ENCODE results near the gene LBHD1.
"Not testable (repeated sequence)": the region's sequence is repeated elsewhere in the genome, so short reads cannot be mapped to it uniquely, and the experiment has no call there.

Gene LBHD1

GRCh38 chr11:62656796-62657429 lies 15.2 kb downstream of the LBHD1 start:
- DNase-seq = no peak

- no peak for DNase-seq
Measured at GRCh38 chr11:62654297-62654696, 17.8 kb downstream of the LBHD1 start.

DNA sequence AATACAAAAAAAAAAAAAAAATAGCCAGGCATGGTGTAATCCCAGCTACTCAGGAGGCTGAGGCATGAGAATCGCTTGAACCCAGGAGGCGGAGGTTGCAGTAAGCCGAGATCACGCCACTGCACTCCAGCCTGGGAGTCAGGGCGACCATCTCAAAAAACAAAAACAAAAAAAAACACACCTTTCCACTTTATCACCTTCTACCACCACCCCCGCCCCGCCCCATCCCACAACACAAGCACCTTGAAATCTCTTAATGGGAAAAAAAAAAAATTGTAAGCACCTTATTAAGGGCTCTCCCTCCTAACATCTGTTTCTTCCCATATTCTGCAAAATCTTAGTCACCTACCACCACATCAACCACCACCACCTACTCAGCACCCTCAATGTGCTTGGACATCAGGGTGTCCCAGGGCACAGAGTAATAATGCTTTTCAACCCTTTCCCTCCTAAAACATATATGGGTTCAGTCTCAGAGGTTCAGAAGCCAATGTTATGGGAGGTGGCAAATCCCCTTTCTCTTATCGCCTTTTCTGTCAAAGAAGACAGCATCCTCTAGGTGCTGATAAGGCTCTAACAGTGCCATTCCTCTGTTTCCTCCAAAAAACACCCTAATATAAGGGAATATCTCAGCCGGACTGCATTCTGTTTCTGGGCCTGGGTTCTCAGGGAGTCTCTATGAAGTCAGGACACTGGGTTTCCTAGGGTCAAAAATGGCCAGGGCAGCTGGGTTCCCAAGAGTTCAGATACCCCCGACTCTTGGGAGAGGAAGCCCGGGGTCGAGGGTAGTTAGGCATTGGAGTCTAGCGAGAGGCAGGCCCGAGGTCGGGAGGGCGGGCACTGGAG lies 19.7 kb downstream of the LBHD1 start:
- DNase-seq = no peak

DNA sequence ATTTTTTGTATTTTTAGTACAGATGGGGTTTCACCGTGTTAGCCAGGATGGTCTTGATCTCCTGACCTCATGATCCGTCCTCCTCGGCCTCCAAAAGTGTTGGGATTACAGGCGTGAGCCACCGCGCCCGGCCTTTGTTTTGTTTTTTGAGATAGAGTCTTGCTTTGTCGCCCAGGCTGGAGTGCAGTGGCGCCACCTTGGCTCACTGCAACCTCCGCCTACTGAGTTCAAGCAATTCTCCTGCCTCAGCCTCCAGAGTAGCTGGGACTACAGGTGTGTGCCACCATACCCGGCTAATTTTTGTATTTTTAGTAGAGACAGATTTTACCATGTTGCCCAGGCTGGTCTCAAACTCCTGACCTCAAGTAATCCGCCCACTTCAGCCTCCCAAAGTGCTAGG lies 21.8 kb downstream of the LBHD1 start:
- not testable (repeated sequence) for DNase-seq

GRCh38 chr11:62649486-62649885 lies 22.6 kb downstream of the LBHD1 start:
- DNase-seq = no peak

GRCh38 chr11:62648967-62649364 lies 23.1 kb downstream of the LBHD1 start:
- DNase-seq = no peak

GRCh38 chr11:62648185-62648966 lies 23.7 kb downstream of the LBHD1 start:
- no peak for DNase-seq

DNA sequence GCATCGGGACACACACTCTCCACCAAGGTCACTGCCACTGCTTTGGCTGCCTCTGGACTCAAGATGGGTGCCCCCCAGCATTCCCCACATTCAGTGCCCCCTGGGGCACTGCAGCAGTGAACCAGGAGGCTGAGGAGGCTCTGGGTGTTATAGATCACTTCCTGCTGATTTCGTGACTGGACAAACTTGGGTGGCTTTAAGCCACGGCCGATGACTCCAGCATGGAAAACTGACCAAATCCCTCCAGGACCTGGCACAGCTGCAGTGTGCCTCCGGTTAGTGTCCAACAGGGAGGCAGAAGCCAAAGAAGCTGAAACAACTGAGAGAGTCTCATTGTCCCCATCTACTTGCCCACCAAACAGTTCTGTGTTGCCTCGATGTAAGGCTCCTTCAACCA lies 24.5 kb downstream of the LBHD1 start:
- DNase-seq = no peak

DNA sequence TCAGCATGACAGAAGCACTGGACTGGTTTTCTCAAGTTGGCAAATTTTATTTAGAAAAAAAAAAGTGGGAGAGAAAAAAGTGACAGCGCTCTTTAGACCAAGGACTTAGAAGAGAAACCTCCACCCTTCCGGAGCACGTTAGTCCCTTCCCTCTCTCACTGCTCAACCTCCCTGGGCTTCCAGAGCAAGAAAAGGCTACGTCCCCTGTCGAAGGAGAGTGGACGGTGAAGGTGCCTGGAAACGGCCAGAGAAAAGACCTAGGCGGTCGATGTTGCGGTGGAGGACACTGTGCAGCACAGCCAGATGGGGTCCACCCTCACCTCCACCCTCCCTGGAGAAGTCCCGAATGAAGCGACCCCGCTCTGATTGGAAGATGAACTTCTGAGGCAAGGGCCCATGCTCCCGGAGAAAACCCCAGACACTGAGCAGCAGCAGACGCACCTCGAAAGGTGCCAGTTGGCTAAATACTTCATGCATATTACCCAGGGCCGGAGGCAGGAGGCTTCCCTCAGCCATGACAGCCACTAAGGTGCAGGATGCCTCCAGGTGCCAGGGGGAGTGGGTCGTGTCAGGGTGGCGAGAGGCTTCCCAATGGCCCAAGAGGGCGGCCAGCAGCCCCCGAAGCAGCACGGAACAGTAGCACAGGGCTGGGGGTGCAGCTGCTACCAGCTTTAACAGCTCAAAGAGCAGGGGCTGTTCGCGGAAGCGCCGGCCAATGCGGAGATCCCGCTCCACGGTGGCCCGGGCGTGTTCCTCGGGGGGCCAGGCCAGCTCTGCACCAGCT lies 25.1 kb downstream of the LBHD1 start:
- DNase-seq = no peak

DNA sequence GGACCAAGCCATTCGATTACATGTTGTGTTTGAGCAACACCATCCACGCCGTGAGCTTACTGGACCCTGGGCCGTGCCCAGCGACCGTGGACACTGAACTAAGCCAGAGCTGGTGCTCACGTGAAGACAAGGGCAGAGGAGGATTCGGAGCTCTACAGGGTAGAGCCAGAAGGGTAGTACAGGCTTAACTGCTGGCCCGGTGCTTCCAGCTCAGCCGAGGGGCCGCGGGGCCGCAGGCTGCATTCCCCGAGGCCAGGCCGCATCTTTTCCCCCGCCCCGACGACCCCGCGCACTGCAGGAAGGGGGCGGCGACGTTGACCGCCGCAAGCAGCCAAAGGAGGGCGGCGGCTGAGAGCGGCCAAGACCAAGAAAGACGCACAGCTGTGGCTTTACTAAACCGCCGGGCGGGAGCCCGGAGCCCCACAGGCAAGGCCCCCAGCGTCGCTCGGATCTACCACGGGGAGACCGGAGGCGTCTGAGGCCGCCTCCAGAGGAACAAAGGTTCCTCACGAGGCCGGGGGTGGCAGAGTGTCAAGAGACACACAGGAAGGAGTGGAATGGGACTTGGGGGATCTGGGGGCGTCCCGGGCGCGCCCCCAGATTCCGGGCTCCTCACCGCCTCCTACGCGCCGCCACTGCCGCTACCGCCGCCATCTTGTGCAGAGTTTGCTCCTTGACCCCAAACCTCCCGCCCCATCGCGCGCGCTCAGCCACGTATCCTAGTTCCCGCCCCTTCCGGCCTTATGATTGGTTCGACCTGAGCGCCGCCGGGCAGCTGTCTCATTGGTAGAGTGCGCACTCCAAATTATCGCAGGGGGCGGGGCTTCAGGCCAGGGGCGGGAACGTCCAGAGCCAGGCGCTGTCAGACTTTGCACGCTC lies 25.9 kb downstream of the LBHD1 start, which contains the start of gene GANAB:
GANAB (minus strand) TSS at position 668 of the 879 bp plus-strand sequence; CDS start at position 654, 14 bp downstream.
- DNase-seq = peak; percentile 99

DNA sequence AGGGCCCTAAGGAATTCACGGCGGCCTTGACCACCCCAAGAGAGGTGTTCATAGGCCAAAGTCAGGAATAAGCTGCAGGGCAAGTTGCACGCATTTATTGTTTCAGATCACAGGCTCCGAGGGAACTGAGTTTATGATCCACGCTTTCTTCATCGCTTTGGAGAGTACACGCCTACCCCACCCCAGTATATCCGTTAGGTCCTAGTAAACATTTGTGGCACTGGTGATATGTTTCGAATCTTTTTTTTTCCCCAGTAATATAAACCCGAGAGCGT lies 26.5 kb downstream of the LBHD1 start:
- DNase-seq = no peak

- DNase-seq = no peak
Measured at GRCh38 chr11:62644220-62644619, 27.8 kb downstream of the LBHD1 start.

- DNase-seq = no peak
Measured at GRCh38 chr11:62632492-62632891, 39.6 kb downstream of the LBHD1 start.

DNA sequence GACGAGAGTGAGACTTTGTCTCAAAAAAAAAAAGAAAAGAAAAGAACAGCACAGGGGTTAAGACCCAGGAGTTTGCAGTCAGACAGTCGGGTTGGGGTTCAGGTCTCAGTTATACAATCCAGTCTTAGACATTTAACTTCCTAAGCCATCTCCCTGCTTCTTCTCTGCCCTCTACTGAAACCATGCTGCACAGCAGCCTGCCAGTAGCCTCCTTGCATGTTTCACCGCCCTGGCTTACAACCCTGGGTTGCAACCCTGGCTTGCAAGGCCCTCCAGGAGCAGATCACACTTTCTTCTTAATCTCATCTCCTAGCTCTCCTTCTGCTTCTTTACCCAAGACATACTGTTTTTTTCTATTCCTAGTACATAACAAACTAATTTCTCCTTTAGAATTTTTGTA lies 44.4 kb downstream of the LBHD1 start:
- no peak for DNase-seq

DNA sequence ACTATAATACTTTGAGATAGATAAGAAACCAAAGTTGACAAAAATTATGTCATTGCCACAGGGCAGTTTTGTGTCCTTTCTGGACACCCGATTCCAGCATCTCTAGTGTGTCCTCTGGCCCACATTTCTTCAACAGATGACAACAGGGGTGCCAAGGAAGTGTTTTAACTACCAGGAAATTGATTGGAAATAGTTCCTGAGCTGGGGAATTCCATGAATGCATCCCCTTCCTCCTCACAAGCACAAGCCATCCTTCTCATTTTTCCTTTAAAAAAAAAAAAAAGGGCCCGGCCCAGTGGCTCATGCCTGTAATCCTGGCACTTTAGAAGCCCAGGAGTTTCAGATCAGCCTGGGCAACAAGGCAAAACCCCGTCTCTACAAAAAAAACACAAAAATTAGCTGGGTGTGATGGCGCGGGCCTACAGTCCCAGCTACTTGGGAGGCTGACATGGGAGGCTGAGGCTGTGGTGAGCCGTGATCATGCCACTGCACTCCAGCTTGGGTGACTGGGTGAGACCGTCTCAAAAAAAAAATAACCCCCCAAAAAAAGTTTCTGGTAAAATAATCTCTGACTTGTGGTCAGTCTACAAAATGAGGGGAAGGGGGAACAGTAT lies 49.5 kb downstream of the LBHD1 start:
- DNase-seq = no peak

GRCh38 chr11:62621567-62622470 lies 50.2 kb downstream of the LBHD1 start, which contains the start of gene B3GAT3:
Gene B3GAT3, minus strand, starts transcription at chr11:62621986. Its CDS starts 39 bp downstream, at chr11:62621947.
- peak; percentile 98 for DNase-seq

GRCh38 chr11:62621027-62621566 lies 51.0 kb downstream of the LBHD1 start:
- DNase-seq = no peak

GRCh38 chr11:62616957-62617356 lies 55.1 kb downstream of the LBHD1 start:
- DNase-seq = not testable (repeated sequence)

DNA sequence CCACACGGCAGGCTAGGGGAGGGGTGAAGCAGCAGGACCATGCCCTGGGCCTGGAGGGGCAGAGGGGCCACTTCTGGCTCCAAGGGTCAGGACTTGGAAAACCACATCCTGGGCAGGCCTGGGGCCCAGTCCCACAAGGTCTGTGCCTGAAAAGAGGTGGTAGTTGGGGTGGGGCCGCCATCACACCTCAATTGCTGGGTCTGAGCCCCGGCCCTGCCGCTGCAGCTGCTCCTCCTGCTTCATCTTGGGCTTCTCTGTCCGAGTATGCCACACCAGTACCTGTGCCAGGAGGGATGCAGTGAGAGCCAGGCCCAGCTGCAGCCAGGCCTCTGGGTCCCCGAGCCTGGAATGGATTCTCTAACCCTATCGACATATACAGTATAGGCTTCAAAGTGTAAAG lies 56.5 kb downstream of the LBHD1 start:
- no peak for DNase-seq

DNA sequence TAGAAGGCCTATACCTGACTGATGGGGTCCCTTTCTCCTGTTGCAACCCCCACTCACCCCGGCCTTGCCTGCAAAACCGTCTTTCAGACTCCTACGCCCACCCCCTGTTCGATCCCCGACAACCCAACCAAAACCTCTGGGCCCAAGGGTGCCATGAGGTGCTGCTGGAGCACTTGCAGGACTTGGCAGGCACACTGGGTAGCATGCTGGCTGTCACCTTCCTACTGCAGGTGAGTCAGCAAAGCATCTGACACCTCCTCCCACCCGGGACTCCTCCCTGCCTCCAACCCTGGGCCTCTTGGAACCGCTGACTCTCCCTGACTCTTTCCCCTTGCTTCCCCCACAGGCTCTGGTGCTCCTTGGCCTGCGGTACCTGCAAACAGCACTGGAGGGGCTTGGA lies 57.8 kb downstream of the LBHD1 start:
- peak; percentile 37 for DNase-seq

Data from activated CD8-positive, alpha-beta memory T cell treated with anti-CD3 and anti-CD28 coated beads, Interleukin-2, amount 50 U/mL, for 4 hours (primary cell).